ENCODE measurements around the gene ADAMTS2. TPM values are rescaled to one million over a fixed set of nuclear protein-coding genes. Genes with fewer than 3 reads are reported as not detected.

The ADAMTS2 gene
- total RNA-seq, 1 donor from 2014 or later, result 0.29 TPM

- TF ChIP-seq CTCF (conservative IDR thresholded peaks at IDR 0.05; ENCODE audit: low read depth, low read length), result no peak
- H3K4me3 ChIP-seq (ENCODE audit: low read depth, low read length), result no peak overlapping the region
- DNase-seq (ENCODE audit: low read depth), result no peak
Observed at GRCh38 chr5:179263391-179264052, 81.7 kb downstream of the ADAMTS2 start.

- DNase-seq (ENCODE audit: low read depth), result no peak
- H3K4me3 ChIP-seq (ENCODE audit: low read depth, low read length), result no peak overlapping the region
- no peak for TF ChIP-seq CTCF (conservative IDR thresholded peaks at IDR 0.05; ENCODE audit: low read depth, low read length)
Observed at GRCh38 chr5:179262126-179262920, 82.9 kb downstream of the ADAMTS2 start.

- no peak for DNase-seq (ENCODE audit: low read depth)
- peak; percentile 19 for TF ChIP-seq CTCF (conservative IDR thresholded peaks at IDR 0.05; ENCODE audit: low read depth, low read length)
- no peak overlapping the region for H3K4me3 ChIP-seq (ENCODE audit: low read depth, low read length)
Observed at GRCh38 chr5:179261301-179262125, 83.7 kb downstream of the ADAMTS2 start.

GRCh38 chr5:179260324-179261070 lies 84.8 kb downstream of the ADAMTS2 start:
- H3K4me3 ChIP-seq (ENCODE audit: low read depth, low read length), result no peak overlapping the region
- no peak for TF ChIP-seq CTCF (conservative IDR thresholded peaks at IDR 0.05; ENCODE audit: low read depth, low read length)

GRCh38 chr5:179259731-179260323 lies 85.4 kb downstream of the ADAMTS2 start:
- no peak overlapping the region for H3K4me3 ChIP-seq (ENCODE audit: low read depth, low read length)
- DNase-seq (ENCODE audit: low read depth), result no peak
- no peak for TF ChIP-seq CTCF (conservative IDR thresholded peaks at IDR 0.05; ENCODE audit: low read depth, low read length)

More at GRCh38 chr5:179260324-179261070, 84.8 kb downstream of the ADAMTS2 start:
- DNase-seq (ENCODE audit: low read depth), result no peak

Measured in epithelial cell of proximal tubule (primary cell).